Keratinocyte (primary cell): ENCODE measurements around the gene SEBOX. TPM values are rescaled to one million over a fixed set of nuclear protein-coding genes. Genes with fewer than 3 reads are reported as not detected.
A peak's percentile ranks its signal among the peaks of the same experiment; 100 is the strongest.

Experiments used
- DNase-seq: peaks from one replicate; pipeline ENCODE4 v3.0.0-alpha.2; 2011; ENCODE audit warnings: low read depth, missing footprints, low spot score
- FAIRE-seq: peaks from 2 replicates; lab custom pipeline; 2011; peaks lifted over from hg19 to GRCh38; lab: Jason Lieb, UNC
- H2AFZ ChIP-seq: 2 replicates; pipeline ENCODE4 v1.6.0; 2012; ENCODE audit warnings: low read length, control low read depth, inconsistent platforms; ENCODE audit not compliant: control insufficient read depth
- H3K27ac ChIP-seq: 2 replicates; pipeline ENCODE4 v1.5.1; 2011; ENCODE audit warnings: low read length; ENCODE audit not compliant: control insufficient read depth, insufficient read depth
- H3K27me3 ChIP-seq: 3 replicates; pipeline ENCODE4 v1.6.0; 2011; ENCODE audit warnings: low read length; ENCODE audit not compliant: control insufficient read depth, insufficient read depth; ENCODE audit errors: extremely low read depth
- H3K36me3 ChIP-seq, 2 experiments: 2 replicates in 1 of 2; 3 replicates in 1 of 2; pipeline ENCODE4 v1.5.1; 2011; ENCODE audit warnings: low read length in 2 of 2, mild to moderate bottlenecking in 1 of 2; ENCODE audit not compliant: control insufficient read depth in 2 of 2, insufficient read depth in 2 of 2; ENCODE audit errors: extremely low read depth in 1 of 2
- H3K4me1 ChIP-seq: 3 replicates; pipeline ENCODE4 v1.5.1; 2011; ENCODE audit warnings: low read length; ENCODE audit not compliant: control insufficient read depth, insufficient read depth; ENCODE audit errors: extremely low read depth
- H3K4me2 ChIP-seq: 3 replicates; pipeline ENCODE4 v1.6.0; 2011; ENCODE audit warnings: low read depth, low read length; ENCODE audit not compliant: control insufficient read depth, insufficient read depth; ENCODE audit errors: extremely low read depth
- H3K4me3 ChIP-seq, 3 experiments: fragments of 200-600 bp in 1 of 3; sonication (generic) in 1 of 3; 2 replicates in 2 of 3; 3 replicates in 1 of 3; pipeline ENCODE4 v1.5.1; 2011 to 2016; ENCODE audit warnings: low read length in 3 of 3, mild to moderate bottlenecking in 3 of 3, control low read depth in 2 of 3, inconsistent platforms in 1 of 3, low read depth in 1 of 3, mixed read lengths in 1 of 3, mixed run types in 1 of 3, moderate library complexity in 1 of 3; ENCODE audit not compliant: control insufficient read depth in 2 of 3, insufficient read depth in 2 of 3; ENCODE audit errors: extremely low read depth in 1 of 3
- H3K79me2 ChIP-seq: 2 replicates; pipeline ENCODE4 v1.6.0; 2012; ENCODE audit warnings: low read length; ENCODE audit not compliant: control insufficient read depth, insufficient read depth
- H3K9ac ChIP-seq: 3 replicates; pipeline ENCODE4 v1.6.0; 2011; ENCODE audit warnings: low read length; ENCODE audit not compliant: control insufficient read depth, insufficient read depth; ENCODE audit errors: extremely low read depth
- H3K9me1 ChIP-seq: 3 replicates; pipeline ENCODE4 v1.6.0; 2011; ENCODE audit warnings: low read length; ENCODE audit not compliant: control insufficient read depth, insufficient read depth; ENCODE audit errors: extremely low read depth
- H3K9me3 ChIP-seq: 2 replicates; pipeline ENCODE4 v1.5.1; 2012; ENCODE audit warnings: low read depth, low read length; ENCODE audit not compliant: control insufficient read depth
- H4K20me1 ChIP-seq: 3 replicates; pipeline ENCODE4 v1.6.0; 2011; ENCODE audit warnings: low read length; ENCODE audit not compliant: control insufficient read depth, insufficient read depth; ENCODE audit errors: extremely low read depth
- EZH2 ChIP-seq: IDR thresholded peaks from one replicate; pipeline ENCODE4 v1.6.1; 2012; ENCODE audit warnings: inconsistent platforms, mild to moderate bottlenecking, low read length, moderate library complexity
- dilution Hi-C: fragments of 300-500 bp; cut with MboI; formaldehyde crosslinking; loops from one replicate; pipeline ENCODE4 v1.7.0; 2020; ENCODE audit warnings: low sequenced_read_pairs; ENCODE audit not compliant: extremely low pct_ligation_motif_present
- polyA plus RNA-seq, 5 experiments: library from polyadenylated mRNA; depleted of rRNA in 3 of 5; stranded (reverse) in 3 of 5; stranded (forward) in 1 of 5; unstranded in 1 of 5; fragments of >200 nt; gene quantifications; 1 replicate in 1 of 5; 2 replicates in 3 of 5; 3 replicates in 1 of 5; pipeline versions ENCODE4 v1.2.1 to v1.2.3, GENCODE V29; 2011 to 2012; ENCODE audit warnings: missing spikeins in 2 of 5, low read depth in 1 of 5, low replicate concordance in 1 of 5
- TF ChIP-seq, protein P1 (sequence below), 3 experiments: IDR thresholded peaks in 1 of 3; conservative IDR thresholded peaks in 1 of 3; optimal IDR thresholded peaks in 1 of 3; 2 replicates in 2 of 3; 3 replicates in 1 of 3; pipeline versions ENCODE3 to v1.5.1; 2011; ENCODE audit warnings: low read length in 3 of 3, mild to moderate bottlenecking in 3 of 3, moderate library complexity in 2 of 3, control low read depth in 1 of 3, inconsistent platforms in 1 of 3; ENCODE audit not compliant: insufficient read depth in 2 of 3; ENCODE audit errors: extremely low read depth in 1 of 3

SEBOX gene
- polyA plus RNA-seq, 1 donor (not counting 4 experiments of a cell fraction or from before 2014, with no cell fraction given), result not detected

- Histone ChIP-seq H3K27me3 (no peaks in the 10 kb centered on the region), H3K9ac (peak overlapping the region; percentile 99), H4K20me1 (peaks cover 14% of the 10 kb centered on the region), H3K9me1 (peaks cover 7% of the 10 kb centered on the region), H3K4me1 (peaks cover 33% of the 10 kb centered on the region), H3K27ac (no peak overlapping the region), H3K79me2 (peaks cover 47% of the 10 kb centered on the region), H2AFZ (no peak overlapping the region), H3K4me2 (peak overlapping the region; percentile 93), H3K9me3 (no peaks in the 10 kb centered on the region), H3K4me3 (peak overlapping the region; percentile 74 to 97 (median 92)), H3K36me3 (peaks cover 11% of the 10 kb centered on the region in 2 experiments)
- DNase-seq (no peak), FAIRE-seq (no peak)
- TF ChIP-seq EZH2, result no peak
- TF ChIP-seq, protein P1, sequence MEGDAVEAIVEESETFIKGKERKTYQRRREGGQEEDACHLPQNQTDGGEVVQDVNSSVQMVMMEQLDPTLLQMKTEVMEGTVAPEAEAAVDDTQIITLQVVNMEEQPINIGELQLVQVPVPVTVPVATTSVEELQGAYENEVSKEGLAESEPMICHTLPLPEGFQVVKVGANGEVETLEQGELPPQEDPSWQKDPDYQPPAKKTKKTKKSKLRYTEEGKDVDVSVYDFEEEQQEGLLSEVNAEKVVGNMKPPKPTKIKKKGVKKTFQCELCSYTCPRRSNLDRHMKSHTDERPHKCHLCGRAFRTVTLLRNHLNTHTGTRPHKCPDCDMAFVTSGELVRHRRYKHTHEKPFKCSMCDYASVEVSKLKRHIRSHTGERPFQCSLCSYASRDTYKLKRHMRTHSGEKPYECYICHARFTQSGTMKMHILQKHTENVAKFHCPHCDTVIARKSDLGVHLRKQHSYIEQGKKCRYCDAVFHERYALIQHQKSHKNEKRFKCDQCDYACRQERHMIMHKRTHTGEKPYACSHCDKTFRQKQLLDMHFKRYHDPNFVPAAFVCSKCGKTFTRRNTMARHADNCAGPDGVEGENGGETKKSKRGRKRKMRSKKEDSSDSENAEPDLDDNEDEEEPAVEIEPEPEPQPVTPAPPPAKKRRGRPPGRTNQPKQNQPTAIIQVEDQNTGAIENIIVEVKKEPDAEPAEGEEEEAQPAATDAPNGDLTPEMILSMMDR (optimal IDR thresholded peaks at IDR 0.05 in 1 of 3, IDR thresholded peaks at IDR 0.05 in 1 of 3, conservative IDR thresholded peaks at IDR 0.05 in 1 of 3; ENCODE audit: extremely low read depth in 1 of 3, insufficient read depth in 2 of 3, low read length in 3 of 3), result no peak
- dilution Hi-C loops, result no loop called here
Measured at GRCh38 chr17:28334171-28334570, 30.8 kb downstream of the SEBOX start.

DNA sequence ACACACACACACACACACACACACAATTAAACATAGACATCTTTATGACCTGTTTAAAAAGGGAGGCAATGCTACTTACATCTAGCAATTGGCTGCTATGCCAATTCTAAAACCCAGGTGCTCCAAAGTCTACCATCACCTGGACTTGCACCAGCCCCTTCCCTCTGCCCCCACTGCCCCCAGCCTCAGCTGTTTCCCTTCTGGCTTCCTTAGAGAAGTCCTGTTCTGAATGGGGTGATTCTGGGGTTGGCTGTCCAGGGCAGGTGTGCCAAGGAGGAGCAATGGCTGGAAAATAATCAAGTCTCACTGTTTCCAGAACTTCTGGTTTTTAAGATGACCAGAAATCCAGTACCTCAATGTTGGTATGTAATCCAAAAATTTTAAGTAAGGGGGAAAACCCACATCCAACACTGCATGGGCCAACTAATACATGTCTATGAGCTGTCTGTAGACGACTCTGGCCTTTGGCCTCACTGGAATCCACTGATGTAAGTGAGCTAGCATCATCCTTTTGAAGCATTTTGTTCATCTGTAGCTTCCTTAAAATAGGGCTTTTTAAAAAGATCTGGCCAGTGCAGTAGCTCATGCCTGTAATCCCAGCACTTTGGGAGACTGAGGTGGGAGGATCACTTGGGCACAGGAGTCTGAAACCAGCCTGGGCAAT, 31.8 kb downstream of the SEBOX start:
- no peak for FAIRE-seq

More for the DNA sequence above, 31.8 kb downstream of the SEBOX start:
- no peaks in the 10 kb centered on the region for H3K27me3 ChIP-seq
- H3K4me3 ChIP-seq, result no peak overlapping the region
- no peak overlapping the region for H3K27ac ChIP-seq
- no peak overlapping the region for H2AFZ ChIP-seq
- H3K4me2 ChIP-seq, result no peak overlapping the region
- peaks cover 38% of the 10 kb centered on the region for H3K79me2 ChIP-seq
- H3K36me3 ChIP-seq, result peaks cover 6 to 14% of the 10 kb centered on the region in 2 experiments
- H4K20me1 ChIP-seq, result peaks cover 9% of the 10 kb centered on the region
- peaks cover 27% of the 10 kb centered on the region for H3K4me1 ChIP-seq
- dilution Hi-C loops, result no loop called here
- H3K9me1 ChIP-seq, result peaks cover 3% of the 10 kb centered on the region
- no peak for DNase-seq
- TF ChIP-seq, protein P1 (optimal IDR thresholded peaks at IDR 0.05 in 1 of 3, IDR thresholded peaks at IDR 0.05 in 1 of 3, conservative IDR thresholded peaks at IDR 0.05 in 1 of 3; ENCODE audit: extremely low read depth in 1 of 3, insufficient read depth in 2 of 3, low read length in 3 of 3), result no peak
- TF ChIP-seq EZH2, result no peak
- H3K9me3 ChIP-seq, result no peaks in the 10 kb centered on the region
- no peak overlapping the region for H3K9ac ChIP-seq
